ENCODE data around the gene STX4.
A peak's percentile ranks its signal among the peaks of the same experiment; 100 is the strongest.

The STX4 gene, protein sequence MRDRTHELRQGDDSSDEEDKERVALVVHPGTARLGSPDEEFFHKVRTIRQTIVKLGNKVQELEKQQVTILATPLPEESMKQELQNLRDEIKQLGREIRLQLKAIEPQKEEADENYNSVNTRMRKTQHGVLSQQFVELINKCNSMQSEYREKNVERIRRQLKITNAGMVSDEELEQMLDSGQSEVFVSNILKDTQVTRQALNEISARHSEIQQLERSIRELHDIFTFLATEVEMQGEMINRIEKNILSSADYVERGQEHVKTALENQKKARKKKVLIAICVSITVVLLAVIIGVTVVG

DNA sequence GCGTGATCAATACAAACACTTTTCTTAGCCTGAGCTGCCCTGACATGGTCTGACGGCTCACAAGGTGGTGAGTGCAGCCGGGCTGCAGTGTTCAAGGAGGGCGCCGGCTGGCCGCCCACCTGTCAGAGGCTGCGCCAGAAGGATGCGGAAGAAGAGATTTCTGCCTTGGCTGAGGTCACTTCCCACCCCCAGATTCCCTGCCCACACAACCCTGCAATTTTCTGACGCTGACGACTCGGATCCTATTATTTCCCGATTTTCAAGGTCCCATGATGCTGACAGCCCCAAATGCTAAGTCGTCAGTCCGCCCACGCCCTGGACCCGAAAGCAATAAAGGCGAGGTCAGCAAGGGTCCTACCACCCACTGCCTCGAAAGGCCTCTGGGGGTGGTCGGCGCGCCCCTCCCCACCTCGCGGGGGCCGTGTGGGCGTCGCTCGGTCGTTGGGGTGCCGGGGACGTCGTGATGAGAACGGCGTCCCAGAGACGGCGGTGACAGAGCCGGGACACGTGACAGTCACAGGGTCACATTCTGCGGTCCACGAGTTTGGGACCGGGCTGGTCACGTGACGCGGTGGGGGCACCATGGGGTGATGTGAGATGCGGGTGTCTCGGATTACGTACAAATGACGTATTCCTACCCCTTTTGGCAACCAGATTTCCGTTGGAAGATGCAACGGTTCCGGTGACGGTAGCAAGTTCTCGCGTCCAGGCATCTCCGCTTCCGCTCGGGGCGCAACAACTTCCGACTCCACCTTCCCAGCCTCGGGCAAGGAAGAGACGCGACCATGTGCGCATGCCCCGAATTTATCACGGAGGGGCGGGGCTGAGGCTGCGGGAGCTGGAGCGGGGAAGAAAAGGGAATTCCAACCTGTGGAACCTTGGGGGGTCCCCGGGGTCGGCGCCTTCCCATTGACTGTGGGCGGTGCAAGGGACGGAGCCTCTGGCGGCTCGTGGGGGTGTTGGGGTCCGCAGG lies at the start of gene STX4:
TSS of gene STX4 (plus strand) at position 823 of the 973 bp plus-strand sequence. CDS start 248 bp downstream, outside the sequence.
- H3K27ac Mint-ChIP-seq: peak within 1 kb of the TSS; percentile 99
- H3K4me1 Mint-ChIP-seq (ENCODE audit: low read depth): peaks cover 62% of the 10 kb centered on the region
- H3K27me3 Mint-ChIP-seq: no peaks in the 10 kb centered on the region
- intact Hi-C loops (cut with micrococcal nuclease): loop anchor here (1.0 to 2.0 kb wide), 4 partner anchors 36 to 76 kb away; partner anchors contain the start of genes SETD1A, VKORC1, ZNF646 and ZNF668
- H3K4me3 Mint-ChIP-seq: peak within 1 kb of the TSS; percentile 98
- peaks cover 53% of the 10 kb centered on the region for H3K36me3 Mint-ChIP-seq (ENCODE audit: low read depth)
- H3K9me3 Mint-ChIP-seq: no peaks in the 10 kb centered on the region

DNA sequence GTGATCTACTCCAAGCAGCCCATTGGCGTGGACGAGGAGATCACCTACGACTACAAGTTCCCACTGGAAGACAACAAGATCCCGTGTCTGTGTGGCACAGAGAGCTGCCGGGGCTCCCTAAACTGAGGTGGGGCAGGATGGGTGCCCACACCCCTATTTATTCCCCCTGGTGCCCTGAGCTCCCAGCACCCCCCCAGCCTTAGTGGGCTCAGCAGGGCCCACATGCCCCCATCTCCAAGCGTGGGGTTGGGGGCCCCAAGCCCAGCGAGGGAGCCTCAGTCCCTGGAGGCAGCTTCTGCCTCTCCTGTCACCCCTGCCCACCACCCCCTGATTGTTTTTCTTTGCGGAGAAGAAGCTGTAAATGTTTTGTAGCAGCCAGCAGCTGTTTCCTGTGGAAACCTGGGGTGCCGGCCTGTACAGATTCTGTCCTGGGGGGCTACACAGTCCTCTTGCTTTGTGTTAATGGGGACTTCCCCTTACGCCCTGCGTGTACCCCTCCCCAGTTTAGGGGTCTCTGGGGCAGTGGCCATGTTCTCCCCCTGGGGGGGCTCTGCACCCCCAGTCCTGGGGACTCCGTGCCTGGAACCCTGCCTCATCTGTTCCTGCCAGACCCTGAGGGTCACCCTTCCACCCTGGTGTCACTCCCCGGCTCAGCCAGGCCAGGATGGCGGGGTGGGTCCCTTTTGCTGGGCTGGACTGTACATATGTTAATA lies 49.3 kb upstream of the STX4 start:
- no peak overlapping the region for H3K4me3 Mint-ChIP-seq
- H3K27me3 Mint-ChIP-seq: no peaks in the 10 kb centered on the region
- intact Hi-C loops (cut with micrococcal nuclease): loop anchor here (2.0 kb wide), 2 partner anchors 459 to 885 kb away; partner anchors contain the start of gene ZNF843
- H3K4me1 Mint-ChIP-seq (ENCODE audit: low read depth): peaks cover 36% of the 10 kb centered on the region
- peaks cover 89% of the 10 kb centered on the region for H3K36me3 Mint-ChIP-seq (ENCODE audit: low read depth)
- H3K27ac Mint-ChIP-seq: peak overlapping the region; percentile 88
- H3K9me3 Mint-ChIP-seq: no peaks in the 10 kb centered on the region

- Mint-ChIP-seq H3K9me3 (no peaks in the 10 kb centered on the region), H3K4me1 (ENCODE audit: low read depth) (peaks cover 41% of the 10 kb centered on the region), H3K4me3 (peak within 1 kb of the TSS; percentile 86), H3K27me3 (no peaks in the 10 kb centered on the region), H3K36me3 (ENCODE audit: low read depth) (peaks cover 81% of the 10 kb centered on the region), H3K27ac (peak within 1 kb of the TSS; percentile 88)
- intact Hi-C loops (cut with micrococcal nuclease): loop anchor here (1.0 to 5.0 kb wide), 4 partner anchors 87 to 884 kb away; partner anchors contain the start of genes ZNF646, ZNF668 and ZNF843
These were observed 48.5 kb upstream of the STX4 start, which contains the start of gene HSD3B7 for GRCh38 chr16:30984669-30985400. HSD3B7 (plus strand) TSS chr16:30985207; CDS start chr16:30985659, 452 bp downstream.

DNA sequence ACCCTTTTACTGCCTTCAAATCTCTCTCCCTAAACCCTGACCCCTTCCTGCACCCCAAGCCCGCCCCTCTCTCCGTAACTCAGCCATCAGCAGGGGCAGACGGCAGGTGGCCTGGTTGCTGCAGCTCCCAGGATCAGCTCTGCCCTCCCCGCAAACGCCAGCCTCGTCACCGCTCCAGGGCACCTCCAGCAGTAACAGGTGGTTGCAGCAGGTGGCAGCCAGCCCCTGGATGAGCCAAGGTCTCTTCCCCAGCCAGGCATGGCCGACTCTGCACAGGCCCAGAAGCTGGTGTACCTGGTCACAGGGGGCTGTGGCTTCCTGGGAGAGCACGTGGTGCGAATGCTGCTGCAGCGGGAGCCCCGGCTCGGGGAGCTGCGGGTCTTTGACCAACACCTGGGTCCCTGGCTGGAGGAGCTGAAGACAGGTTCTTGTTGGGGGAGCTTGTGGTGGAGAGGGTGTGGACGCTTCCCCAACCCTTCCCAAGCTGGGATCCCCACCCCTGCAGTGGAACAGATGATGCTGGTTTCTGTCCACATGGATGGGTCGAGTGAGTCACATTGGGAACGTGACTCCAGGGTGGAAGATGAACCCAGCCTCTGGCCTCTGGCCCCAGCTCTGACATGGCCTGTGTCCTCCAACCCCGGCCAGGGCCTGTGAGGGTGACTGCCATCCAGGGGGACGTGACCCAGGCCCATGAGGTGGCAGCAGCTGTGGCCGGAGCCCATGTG lies 47.8 kb upstream of the STX4 start:
- Mint-ChIP-seq H3K27me3 (no peaks in the 10 kb centered on the region), H3K36me3 (ENCODE audit: low read depth) (peaks cover 74% of the 10 kb centered on the region), H3K27ac (peak overlapping the region; percentile 88), H3K9me3 (no peaks in the 10 kb centered on the region), H3K4me3 (peak overlapping the region; percentile 86), H3K4me1 (ENCODE audit: low read depth) (peaks cover 41% of the 10 kb centered on the region)
- intact Hi-C loops (cut with micrococcal nuclease): loop anchor here (1.0 to 5.0 kb wide), 4 partner anchors 87 to 883 kb away; partner anchors contain the start of genes ZNF646, ZNF668 and ZNF843

- no peaks in the 10 kb centered on the region for H3K9me3 Mint-ChIP-seq
- H3K4me3 Mint-ChIP-seq: peak overlapping the region; percentile 86
- H3K27ac Mint-ChIP-seq: peak overlapping the region; percentile 88
- H3K36me3 Mint-ChIP-seq (ENCODE audit: low read depth): peaks cover 66% of the 10 kb centered on the region
- peaks cover 41% of the 10 kb centered on the region for H3K4me1 Mint-ChIP-seq (ENCODE audit: low read depth)
- no peaks in the 10 kb centered on the region for H3K27me3 Mint-ChIP-seq
- intact Hi-C loops (cut with micrococcal nuclease): loop anchor here (5.0 kb wide), 1 partner anchor 86 kb away; the partner anchor contains the start of genes ZNF646 and ZNF668
These were observed 47.0 kb upstream of the STX4 start for GRCh38 chr16:30986129-30986991.

- no peaks in the 10 kb centered on the region for H3K27me3 Mint-ChIP-seq
- H3K27ac Mint-ChIP-seq: no peak overlapping the region
- H3K4me3 Mint-ChIP-seq: no peak overlapping the region
- no peaks in the 10 kb centered on the region for H3K9me3 Mint-ChIP-seq
- peaks cover 53% of the 10 kb centered on the region for H3K36me3 Mint-ChIP-seq (ENCODE audit: low read depth)
- H3K4me1 Mint-ChIP-seq (ENCODE audit: low read depth): peaks cover 47% of the 10 kb centered on the region
- intact Hi-C loops (cut with micrococcal nuclease): loop anchor here (5.0 kb wide), 1 partner anchor 85 kb away; the partner anchor contains the start of genes ZNF646 and ZNF668
These were observed 45.7 kb upstream of the STX4 start for GRCh38 chr16:30987581-30988190.

DNA sequence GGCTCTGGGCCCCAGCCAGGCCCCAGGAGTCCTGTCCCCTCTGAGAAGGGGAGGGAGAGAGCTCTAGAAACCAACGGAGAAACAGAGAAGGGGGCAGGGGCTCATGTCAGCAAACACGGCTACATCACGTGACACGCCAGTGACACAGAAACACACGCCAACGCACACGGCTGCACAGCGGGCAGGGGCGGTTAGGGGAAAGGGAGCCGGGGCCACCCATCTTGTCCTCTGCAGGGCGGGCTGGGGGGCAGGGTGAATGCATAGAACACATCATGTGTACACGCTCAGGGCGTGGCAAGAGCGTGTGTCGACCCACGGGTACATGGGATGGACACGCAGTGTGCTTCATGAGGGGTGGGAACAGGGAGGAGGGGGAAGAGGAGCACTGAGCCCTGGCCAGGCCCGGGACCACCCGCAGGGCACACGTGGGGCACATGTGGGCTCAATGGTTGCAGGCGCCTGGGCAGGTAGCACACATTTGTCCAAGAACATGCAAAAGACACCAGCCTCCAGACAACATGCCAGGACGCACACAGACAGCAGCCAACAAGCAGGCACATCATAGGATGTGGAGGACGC lies 43.8 kb upstream of the STX4 start:
- H3K36me3 Mint-ChIP-seq (ENCODE audit: low read depth): peaks cover 34% of the 10 kb centered on the region
- intact Hi-C loops (cut with micrococcal nuclease): loop anchor here (5.0 kb wide), 1 partner anchor 83 kb away; the partner anchor contains the start of genes ZNF646 and ZNF668
- H3K4me3 Mint-ChIP-seq: no peak overlapping the region
- no peaks in the 10 kb centered on the region for H3K9me3 Mint-ChIP-seq
- H3K27me3 Mint-ChIP-seq: no peaks in the 10 kb centered on the region
- H3K4me1 Mint-ChIP-seq (ENCODE audit: low read depth): peaks cover 53% of the 10 kb centered on the region
- peak overlapping the region; percentile 56 for H3K27ac Mint-ChIP-seq

DNA sequence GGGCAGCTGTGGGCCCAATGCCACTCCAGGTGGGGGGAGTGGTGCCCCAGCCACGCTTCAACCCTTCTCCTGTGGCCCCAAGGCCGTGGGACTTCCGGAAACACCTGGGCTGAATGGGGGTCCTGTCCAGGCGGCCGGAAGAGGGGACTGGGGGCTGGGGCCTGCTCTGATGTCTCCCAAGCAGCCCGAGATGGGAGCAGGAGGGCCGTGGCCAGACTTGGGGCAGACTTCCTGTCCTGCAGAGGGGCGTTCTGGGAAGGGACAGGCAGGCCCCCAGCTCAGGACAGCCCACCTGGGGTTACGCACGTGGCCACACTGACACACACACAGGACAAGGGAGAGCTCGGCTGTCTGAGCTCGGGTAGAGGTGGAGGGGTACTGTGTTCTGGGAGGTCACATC lies 43.3 kb upstream of the STX4 start:
- Mint-ChIP-seq H3K9me3 (no peaks in the 10 kb centered on the region), H3K4me3 (no peak overlapping the region), H3K27me3 (no peaks in the 10 kb centered on the region), H3K36me3 (ENCODE audit: low read depth) (peaks cover 30% of the 10 kb centered on the region), H3K27ac (no peak overlapping the region), H3K4me1 (ENCODE audit: low read depth) (peaks cover 50% of the 10 kb centered on the region)
- intact Hi-C loops (cut with micrococcal nuclease): no loop called here

- peaks cover 41% of the 10 kb centered on the region for H3K4me1 Mint-ChIP-seq (ENCODE audit: low read depth)
- no peaks in the 10 kb centered on the region for H3K27me3 Mint-ChIP-seq
- H3K27ac Mint-ChIP-seq: no peak overlapping the region
- H3K36me3 Mint-ChIP-seq (ENCODE audit: low read depth): peaks cover 28% of the 10 kb centered on the region
- intact Hi-C loops (cut with micrococcal nuclease): no loop called here
- no peaks in the 10 kb centered on the region for H3K9me3 Mint-ChIP-seq
- no peak overlapping the region for H3K4me3 Mint-ChIP-seq
These were observed 42.3 kb upstream of the STX4 start for GRCh38 chr16:30991052-30991451.

DNA sequence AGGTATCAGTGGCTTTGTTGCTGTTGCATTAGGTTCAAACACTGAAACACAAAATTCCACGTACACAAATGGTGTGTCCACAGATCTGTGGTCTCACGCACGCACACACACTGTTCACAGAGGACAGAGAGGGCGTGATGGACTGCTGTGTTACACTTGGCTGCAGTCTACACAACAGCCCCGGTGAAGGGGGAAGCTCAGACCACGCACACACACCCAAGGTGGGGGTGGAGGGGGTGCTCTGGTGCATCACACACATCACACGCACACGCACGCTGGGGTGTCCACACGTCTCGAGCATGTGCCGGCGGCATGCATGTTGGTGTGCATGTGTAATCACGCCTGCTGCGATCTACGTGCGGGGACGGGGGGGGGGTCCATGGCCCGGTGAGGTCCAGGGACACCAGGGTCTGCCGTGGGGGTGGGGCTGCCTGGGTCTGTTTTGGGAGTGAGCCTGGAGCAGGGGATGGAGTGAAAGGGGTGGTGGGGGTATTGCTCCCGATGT lies 41.0 kb upstream of the STX4 start:
- Mint-ChIP-seq H3K4me3 (no peak overlapping the region), H3K27me3 (no peaks in the 10 kb centered on the region), H3K9me3 (no peaks in the 10 kb centered on the region), H3K27ac (no peak overlapping the region), H3K4me1 (ENCODE audit: low read depth) (peaks cover 43% of the 10 kb centered on the region), H3K36me3 (ENCODE audit: low read depth) (peaks cover 23% of the 10 kb centered on the region)
- intact Hi-C loops (cut with micrococcal nuclease): no loop called here

Data from dendritic cell treated with granulocyte-macrophage colony-stimulating factor and Interleukin-4, amounts not matched to agents 40 ng/mL and 50 ng/mL, for 4 days (primary cell).